GM23338 (cell line): ENCODE measurements around the gene VPS8. TPM values are rescaled to one million over a fixed set of nuclear protein-coding genes. Genes with fewer than 3 reads are reported as not detected.
A peak's percentile ranks its signal among the peaks of the same experiment; 100 is the strongest.

Experiments used
- ATAC-seq: fragments of 200-7000 bp; cut with Tn5 transposase; 3 replicates; pipeline ENCODE4 v1.9.1; 2020
- DNase-seq: peaks from one replicate; pipeline ENCODE4 v3.0.0-alpha.2; 2015; ENCODE audit warnings: low spot score
- H2AFZ ChIP-seq: fragments of 200-600 bp; sonication (generic); 2 replicates; pipeline ENCODE4 v1.8.0; 2016; ENCODE audit warnings: antibody characterized with exemption, mild to moderate bottlenecking, moderate library complexity
- H3F3A ChIP-seq: fragments of 200-600 bp; sonication (generic); replicated peaks from 2 replicates; pipeline ENCODE4 v1.8.0; 2017; ENCODE audit warnings: antibody characterized with exemption, mixed run types, low read depth
- H3K27ac ChIP-seq: fragments of 200-600 bp; sonication (generic); 2 replicates; pipeline ENCODE4 v1.6.1; 2016; ENCODE audit warnings: low read depth
- H3K27me3 ChIP-seq: fragments of 200-600 bp; sonication (generic); 2 replicates; pipeline ENCODE4 v1.8.0; 2016; ENCODE audit warnings: mild to moderate bottlenecking, mixed run types, moderate library complexity; ENCODE audit not compliant: insufficient read depth
- H3K36me3 ChIP-seq: fragments of 200-600 bp; sonication (generic); 2 replicates; pipeline ENCODE4 v1.8.0; 2016; ENCODE audit warnings: mild to moderate bottlenecking; ENCODE audit not compliant: insufficient read depth
- H3K4me1 ChIP-seq: fragments of 200-600 bp; sonication (generic); 2 replicates; pipeline ENCODE4 v1.8.0; 2016; ENCODE audit warnings: mild to moderate bottlenecking, moderate library complexity; ENCODE audit not compliant: insufficient read depth
- H3K4me2 ChIP-seq: fragments of 200-600 bp; sonication (generic); 2 replicates; pipeline ENCODE4 v1.7.1; 2017; ENCODE audit warnings: mixed run types
- H3K4me3 ChIP-seq: fragments of 200-600 bp; sonication (generic); 2 replicates; pipeline ENCODE4 v1.6.1; 2016; ENCODE audit warnings: mixed run types
- H3K79me2 ChIP-seq: fragments of 200-600 bp; sonication (generic); replicated peaks from 2 replicates; pipeline ENCODE4 v1.8.0; 2017; ENCODE audit warnings: mild to moderate bottlenecking; ENCODE audit not compliant: insufficient read depth
- H3K9me2 ChIP-seq: fragments of 200-600 bp; sonication (generic); 2 replicates; pipeline ENCODE4 v1.8.0; 2017; ENCODE audit not compliant: insufficient read depth
- H4K20me1 ChIP-seq: fragments of 200-600 bp; sonication (generic); replicated peaks from 2 replicates; pipeline ENCODE4 v1.8.0; 2017; ENCODE audit warnings: mild to moderate bottlenecking; ENCODE audit not compliant: insufficient read depth
- H3K27ac Mint-ChIP-seq: 2 replicates; pipeline ENCODE4 v1.8.0; 2020; ENCODE audit warnings: inconsistent platforms, mild to moderate bottlenecking, moderate library complexity, mixed read lengths
- H3K27me3 Mint-ChIP-seq: 3 replicates; pipeline ENCODE4 v1.8.0; 2022; ENCODE audit warnings: low read depth, mild to moderate bottlenecking, moderate library complexity, mixed read lengths, inconsistent platforms; ENCODE audit not compliant: insufficient read depth, poor library complexity
- H3K36me3 Mint-ChIP-seq: 3 replicates; pipeline ENCODE4 v1.8.0; 2021; ENCODE audit warnings: low read depth, mild to moderate bottlenecking, inconsistent platforms, moderate library complexity, mixed read lengths
- H3K4me1 Mint-ChIP-seq: 3 replicates; pipeline ENCODE4 v1.8.0; 2020; ENCODE audit warnings: mild to moderate bottlenecking, inconsistent platforms, mixed read lengths
- H3K4me3 Mint-ChIP-seq: 3 replicates; pipeline ENCODE4 v1.8.0; 2021; ENCODE audit warnings: moderate library complexity, mild to moderate bottlenecking, inconsistent platforms, mixed read lengths
- H3K9me3 Mint-ChIP-seq: 3 replicates; pipeline ENCODE4 v1.8.0; 2020; ENCODE audit warnings: moderate library complexity, mild to moderate bottlenecking, inconsistent platforms, mixed read lengths
- CREB1 ChIP-seq: fragments of 250-450 bp; sonication (Bioruptor Pico); IDR thresholded peaks from 2 replicates; pipeline ENCODE4 v1.5.0; 2020; ENCODE audit warnings: low read depth, mild to moderate bottlenecking, moderate library complexity
- CTCF ChIP-seq, 2 experiments: fragments of 200-600 bp in 1 of 2; sonication (generic) in 1 of 2; conservative IDR thresholded peaks; 2 replicates each; pipeline versions ENCODE4 v1.5.1 to v1.6.1; 2016 to 2017; ENCODE audit warnings: antibody characterized with exemption in 2 of 2, low read depth in 2 of 2, mild to moderate bottlenecking in 2 of 2, moderate library complexity in 1 of 2
- ETS1 ChIP-seq: IDR thresholded peaks from 2 replicates; pipeline ENCODE4 v1.6.1; 2016; ENCODE audit warnings: antibody characterized with exemption
- EZH2 ChIP-seq: fragments of 200-600 bp; sonication (generic); IDR thresholded peaks from one replicate; pipeline ENCODE4 v1.8.0; 2017; ENCODE audit warnings: antibody characterized with exemption, mild to moderate bottlenecking, low read depth; ENCODE audit not compliant: unreplicated experiment
- EZH2phosphoT487 ChIP-seq: fragments of 200-600 bp; sonication (generic); IDR thresholded peaks from one replicate; pipeline ENCODE4 v1.8.1; 2018; ENCODE audit warnings: antibody characterized with exemption; ENCODE audit not compliant: unreplicated experiment
- JUNB ChIP-seq: IDR thresholded peaks from one replicate; pipeline ENCODE4 v1.6.1; 2016; ENCODE audit warnings: antibody characterized with exemption; ENCODE audit not compliant: unreplicated experiment
- NANOG ChIP-seq: IDR thresholded peaks from 2 replicates; pipeline ENCODE4 v1.6.1; 2016; ENCODE audit warnings: antibody characterized with exemption, borderline replicate concordance
- POLR2AphosphoS5 ChIP-seq: IDR thresholded peaks from 2 replicates; pipeline ENCODE4 v1.6.1; 2016; ENCODE audit warnings: antibody characterized with exemption, low read depth
- REST ChIP-seq: IDR thresholded peaks from one replicate; pipeline ENCODE4 v1.6.1; 2018; ENCODE audit warnings: antibody characterized with exemption; ENCODE audit not compliant: unreplicated experiment
- STAT1 ChIP-seq: IDR thresholded peaks from one replicate; pipeline ENCODE4 v1.6.1; 2016; ENCODE audit warnings: antibody characterized with exemption; ENCODE audit not compliant: unreplicated experiment
- ZNF114 ChIP-seq: fragments of 250-450 bp; sonication (Bioruptor Pico); IDR thresholded peaks from 2 replicates; pipeline ENCODE4 v1.5.0; 2020; ENCODE audit warnings: mild to moderate bottlenecking, moderate library complexity
- ZNF331 ChIP-seq: fragments of 250-450 bp; sonication (Bioruptor Pico); IDR thresholded peaks from 2 replicates; pipeline ENCODE4 v1.5.0; 2020; ENCODE audit warnings: low read depth, mild to moderate bottlenecking, moderate library complexity
- polyA plus RNA-seq: library from polyadenylated mRNA; unstranded; fragments of >200 nt; fragmentation: Nextera tagmentation; extraction: Ambion mirVana; gene quantifications from 2 replicates; pipeline ENCODE4 v1.2.1, GENCODE V29; 2016
- total RNA-seq: library from RNA; depleted of rRNA; stranded (reverse); fragments of >200 nt; shearing (Covaris generic); gene quantifications from 2 replicates; pipeline ENCODE4 v1.2.3, GENCODE V29; 2014

The VPS8 gene
- total and polyA plus RNA-seq, 2 experiments from 2014 or later, result 17.3 to 45.5 TPM

- TF ChIP-seq ETS1 (no peak), EZH2phosphoT487 (no peak), STAT1 (no peak), EZH2 (no peak), REST (no peak)
Measured at GRCh38 chr3:185081521-185081920, 269.6 kb downstream of the VPS8 start (continued).

- Mint-ChIP-seq H3K4me1 (peaks cover 11% of the 10 kb centered on the region; the same call in 2 of the 3 replicates), H3K9me3 (no peaks in the 10 kb centered on the region), H3K27me3 (peaks cover 2% of the 10 kb centered on the region), H3K36me3 (no peaks in the 10 kb centered on the region), H3K27ac (no peak overlapping the region), H3K4me3 (no peak overlapping the region)
- Histone ChIP-seq H3K36me3 (no peaks in the 10 kb centered on the region), H3K9me2 (no peaks in the 10 kb centered on the region), H3K4me1 (0 out of 2 replicates have a peak, but pooled peaks cover 6% of the 10 kb centered on the region), H3K27ac (no peak overlapping the region), H3K4me2 (no peak overlapping the region), H4K20me1 (no peaks in the 10 kb centered on the region), H3K79me2 (no peaks in the 10 kb centered on the region), H2AFZ (peak overlapping the region; percentile 64), H3K4me3 (no peak overlapping the region), H3K27me3 (no peaks in the 10 kb centered on the region), H3F3A (no peaks in the 10 kb centered on the region)
- no peak for DNase-seq
- no peak for ATAC-seq
- TF ChIP-seq NANOG (no peak), EZH2 (no peak), REST (no peak), ZNF114 (CRISPR knock-in tag) (no peak), JUNB (no peak), CREB1 (CRISPR knock-in tag) (no peak), ETS1 (no peak), STAT1 (no peak), EZH2phosphoT487 (no peak), CTCF (conservative IDR thresholded peaks at IDR 0.05; ENCODE audit: low read depth in 2 of 2) (no peak), ZNF331 (CRISPR knock-in tag) (no peak), POLR2AphosphoS5 (no peak)
Measured at GRCh38 chr3:185082149-185082548, 270.2 kb downstream of the VPS8 start.
